Central memory CD8-positive, alpha-beta T cell (primary cell): ENCODE measurements around the gene PSMD9.
"Not testable (repeated sequence)": the region's sequence is repeated elsewhere in the genome, so short reads cannot be mapped to it uniquely, and the experiment has no call there.

Experiments used
- ATAC-seq: fragments of 150-1000 bp; cut with Tn5 transposase; replicated peaks from 2 replicates; pipeline ENCODE4 v1.10.0; 2022; ENCODE audit warnings: mild to moderate bottlenecking, moderate FRiP score, moderate number of reproducible peaks; ENCODE audit not compliant: poor library complexity, severe bottlenecking; ENCODE audit errors: extremely low read depth
- DNase-seq, 2 donors: peaks; one replicate each; pipeline ENCODE4 v3.0.0; 2021; ENCODE audit warnings: low spot score in 2 of 2
- H3K27ac Mint-ChIP-seq: one replicate; pipeline ENCODE4 v1.8.0; 2022; ENCODE audit warnings: low read depth, mild to moderate bottlenecking, moderate library complexity, mixed read lengths
- H3K27me3 Mint-ChIP-seq: one replicate; pipeline ENCODE4 v1.8.0; 2022; ENCODE audit warnings: mixed read lengths
- H3K36me3 Mint-ChIP-seq: one replicate; pipeline ENCODE4 v1.8.0; 2022; ENCODE audit warnings: mild to moderate bottlenecking, moderate library complexity, mixed read lengths; ENCODE audit not compliant: insufficient read depth
- H3K4me1 Mint-ChIP-seq: one replicate; pipeline ENCODE4 v1.8.0; 2022; ENCODE audit warnings: mixed read lengths
- H3K4me3 Mint-ChIP-seq: one replicate; pipeline ENCODE4 v1.8.0; 2022; ENCODE audit warnings: mild to moderate bottlenecking, moderate library complexity, mixed read lengths
- H3K9me3 Mint-ChIP-seq: one replicate; pipeline ENCODE4 v1.8.0; 2022; ENCODE audit warnings: mixed read lengths

Gene PSMD9, protein sequence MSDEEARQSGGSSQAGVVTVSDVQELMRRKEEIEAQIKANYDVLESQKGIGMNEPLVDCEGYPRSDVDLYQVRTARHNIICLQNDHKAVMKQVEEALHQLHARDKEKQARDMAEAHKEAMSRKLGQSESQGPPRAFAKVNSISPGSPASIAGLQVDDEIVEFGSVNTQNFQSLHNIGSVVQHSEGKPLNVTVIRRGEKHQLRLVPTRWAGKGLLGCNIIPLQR

DNA sequence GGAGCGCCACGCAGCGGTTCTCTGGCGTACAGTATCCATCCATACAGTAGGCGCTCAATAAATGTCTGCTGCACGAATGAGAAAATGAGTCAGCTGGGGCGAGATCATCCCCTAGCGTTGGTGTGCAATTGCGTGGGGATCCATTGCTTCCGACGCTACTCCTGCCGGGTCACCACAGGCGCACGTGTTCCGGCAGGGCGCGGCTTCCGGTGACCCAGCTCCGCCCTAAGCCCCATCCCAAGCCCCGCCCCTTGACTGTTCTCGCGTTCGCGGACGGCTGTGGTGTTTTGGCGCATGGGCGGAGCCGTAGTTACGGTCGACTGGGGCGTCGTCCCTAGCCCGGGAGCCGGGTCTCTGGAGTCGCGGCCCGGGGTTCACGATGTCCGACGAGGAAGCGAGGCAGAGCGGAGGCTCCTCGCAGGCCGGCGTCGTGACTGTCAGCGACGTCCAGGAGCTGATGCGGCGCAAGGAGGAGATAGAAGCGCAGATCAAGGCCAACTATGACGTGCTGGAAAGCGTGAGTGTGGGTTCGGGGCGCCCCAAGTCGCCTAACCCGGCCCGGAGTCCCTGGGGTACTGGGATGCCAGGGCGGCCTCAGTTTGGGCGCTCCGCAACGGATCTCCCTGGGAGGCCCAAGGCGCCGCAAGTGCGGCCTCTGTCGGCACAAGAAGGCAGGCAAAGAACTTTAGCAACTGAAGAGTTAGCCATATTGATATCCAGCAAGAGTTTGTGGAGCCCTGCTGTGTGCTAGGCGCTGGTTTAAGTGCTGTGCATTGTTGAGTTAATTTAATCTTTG is at the start of gene PSMD9:
Gene PSMD9, plus strand, starts transcription at position 313 of the 796 bp plus-strand sequence. Its CDS starts 67 bp downstream, at position 380.
- Mint-ChIP-seq H3K9me3 (no peaks in the 10 kb centered on the region), H3K27ac (peak within 1 kb of the TSS; percentile 96), H3K36me3 (peaks cover 20% of the 10 kb centered on the region), H3K27me3 (no peaks in the 10 kb centered on the region), H3K4me3 (peak within 1 kb of the TSS; percentile 87), H3K4me1 (peaks cover 29% of the 10 kb centered on the region)
- peak; percentile 97 for DNase-seq
- ATAC-seq, result peak; percentile 95

DNA sequence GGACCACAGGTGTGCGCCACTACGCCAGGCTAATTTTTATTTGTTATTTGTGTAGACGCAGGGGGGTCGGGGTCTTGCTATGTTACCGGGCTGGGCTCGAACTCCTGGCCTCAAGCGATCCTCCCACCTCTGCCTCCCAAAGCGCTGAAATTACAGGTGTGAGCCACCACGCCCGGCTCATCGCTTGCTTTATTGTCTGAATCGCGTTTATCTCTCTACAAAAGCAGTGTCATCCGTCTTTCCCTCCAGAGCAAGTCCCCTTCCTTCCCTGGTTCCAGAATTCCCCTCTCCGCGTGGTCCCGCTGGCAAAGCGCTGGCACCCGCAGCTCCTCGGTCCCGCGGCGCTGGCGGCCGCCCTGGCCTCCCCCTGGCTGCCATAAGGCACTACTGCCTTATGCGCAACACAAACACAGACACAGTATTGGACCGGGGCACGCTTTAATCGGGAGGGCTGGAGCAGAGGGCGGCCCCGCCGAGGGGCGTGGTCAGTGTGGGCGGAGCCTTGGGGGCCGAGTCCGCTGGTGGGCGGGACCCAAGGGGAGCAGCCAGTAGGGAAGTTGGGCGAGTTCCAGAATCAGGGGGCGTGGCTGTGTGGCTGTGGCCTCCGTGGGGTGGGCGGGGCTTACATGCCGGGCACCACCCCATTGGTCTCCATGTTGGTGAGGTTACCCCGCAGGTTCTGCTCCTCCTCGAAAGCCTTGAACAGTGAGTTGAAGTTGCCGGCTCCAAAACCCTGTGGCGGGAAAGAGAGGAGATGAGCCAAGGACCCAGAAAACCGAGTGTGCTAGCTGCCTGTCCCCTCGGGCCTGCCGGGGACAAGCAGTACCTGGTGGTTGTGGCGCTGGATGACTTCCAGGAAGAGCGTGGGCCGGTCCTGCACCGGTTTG is 49.2 kb upstream of the PSMD9 start:
- H3K4me1 Mint-ChIP-seq, result peaks cover 15% of the 10 kb centered on the region
- peak; percentile 96 for ATAC-seq
- peaks cover 4% of the 10 kb centered on the region for H3K36me3 Mint-ChIP-seq
- H3K27me3 Mint-ChIP-seq, result no peaks in the 10 kb centered on the region
- DNase-seq, result peak; percentile 99
- H3K27ac Mint-ChIP-seq, result peak overlapping the region; percentile 62
- H3K4me3 Mint-ChIP-seq, result peak overlapping the region; percentile 96
- no peaks in the 10 kb centered on the region for H3K9me3 Mint-ChIP-seq

GRCh38 chr12:121839993-121840761 is 48.4 kb upstream of the PSMD9 start:
- Mint-ChIP-seq H3K4me3 (peak overlapping the region; percentile 96), H3K9me3 (no peaks in the 10 kb centered on the region), H3K36me3 (peaks cover 4% of the 10 kb centered on the region), H3K27ac (peak overlapping the region; percentile 62), H3K27me3 (no peaks in the 10 kb centered on the region), H3K4me1 (peaks cover 15% of the 10 kb centered on the region)
- ATAC-seq, result no peak
- DNase-seq, result no peak

DNA sequence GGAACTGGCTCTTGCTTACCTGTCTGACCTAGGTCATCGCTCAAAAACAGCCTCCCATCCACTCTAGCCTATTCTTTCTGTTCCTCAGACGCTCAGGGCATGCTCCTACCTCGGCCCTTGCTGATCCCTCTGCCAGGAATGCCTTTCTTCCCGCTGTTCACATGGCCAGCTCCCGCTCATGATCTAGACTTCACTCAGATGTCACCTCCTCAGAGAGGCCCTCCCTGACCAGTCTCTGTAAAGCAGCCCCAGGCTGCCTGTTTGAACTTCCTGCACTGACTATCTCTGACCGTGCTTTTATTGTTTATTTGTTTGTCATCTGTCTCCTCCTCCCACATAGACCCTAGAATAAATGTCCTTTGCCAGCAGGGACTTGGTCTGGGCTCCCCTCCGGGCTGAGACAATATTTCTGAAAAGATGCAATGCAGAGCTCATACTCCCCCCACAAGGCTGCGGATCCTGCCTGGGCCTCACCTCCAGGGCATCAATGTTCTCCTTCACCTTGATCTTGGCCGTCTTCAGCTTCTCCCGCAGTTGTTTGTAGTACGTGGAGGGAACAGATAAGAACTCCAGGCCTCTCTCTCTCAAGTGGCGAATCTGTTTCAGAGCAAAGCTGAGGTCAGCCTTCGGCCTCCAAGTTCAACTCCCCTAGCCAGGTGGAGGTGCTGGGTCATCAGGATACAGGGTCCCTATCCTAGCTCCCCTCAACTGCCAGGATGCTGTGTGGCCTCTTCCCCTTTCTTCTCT is 45.2 kb upstream of the PSMD9 start:
- no peaks in the 10 kb centered on the region for H3K27me3 Mint-ChIP-seq
- H3K9me3 Mint-ChIP-seq, result no peaks in the 10 kb centered on the region
- H3K36me3 Mint-ChIP-seq, result peaks cover 4% of the 10 kb centered on the region
- no peak for DNase-seq
- ATAC-seq, result no peak
- H3K27ac Mint-ChIP-seq, result no peak overlapping the region
- no peak overlapping the region for H3K4me3 Mint-ChIP-seq
- peaks cover 15% of the 10 kb centered on the region for H3K4me1 Mint-ChIP-seq

- Mint-ChIP-seq H3K4me3 (no peak overlapping the region), H3K27ac (no peak overlapping the region), H3K9me3 (no peaks in the 10 kb centered on the region), H3K36me3 (peaks cover 1% of the 10 kb centered on the region), H3K27me3 (no peaks in the 10 kb centered on the region), H3K4me1 (no peaks in the 10 kb centered on the region)
- ATAC-seq (no peak), DNase-seq (no peak)
Observed at GRCh38 chr12:121845701-121846100, 42.9 kb upstream of the PSMD9 start.

DNA sequence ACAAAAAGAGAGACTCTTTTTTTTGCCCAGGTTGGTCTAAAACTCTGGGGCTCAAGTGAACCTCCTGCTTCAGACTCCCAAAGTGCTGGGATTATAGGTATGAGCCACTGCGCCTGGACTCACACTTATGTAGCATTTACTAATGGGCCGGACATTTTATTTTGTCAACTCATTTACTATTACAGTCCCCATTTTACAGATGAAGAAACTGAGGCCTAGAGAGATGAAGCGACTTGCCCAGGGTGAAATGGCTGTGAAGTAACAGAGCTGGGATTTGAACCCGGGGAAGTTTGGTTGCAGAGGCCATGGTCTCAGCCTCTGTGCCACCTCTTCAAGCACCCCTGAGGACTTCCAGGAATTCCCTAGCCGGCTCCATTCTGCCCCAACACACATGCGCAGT is 39.4 kb upstream of the PSMD9 start:
- H3K9me3 Mint-ChIP-seq, result no peaks in the 10 kb centered on the region
- H3K4me3 Mint-ChIP-seq, result no peak overlapping the region
- no peaks in the 10 kb centered on the region for H3K27me3 Mint-ChIP-seq
- no peak for ATAC-seq
- no peak overlapping the region for H3K27ac Mint-ChIP-seq
- peaks cover 1% of the 10 kb centered on the region for H3K36me3 Mint-ChIP-seq
- no peaks in the 10 kb centered on the region for H3K4me1 Mint-ChIP-seq
- DNase-seq, result no peak

DNA sequence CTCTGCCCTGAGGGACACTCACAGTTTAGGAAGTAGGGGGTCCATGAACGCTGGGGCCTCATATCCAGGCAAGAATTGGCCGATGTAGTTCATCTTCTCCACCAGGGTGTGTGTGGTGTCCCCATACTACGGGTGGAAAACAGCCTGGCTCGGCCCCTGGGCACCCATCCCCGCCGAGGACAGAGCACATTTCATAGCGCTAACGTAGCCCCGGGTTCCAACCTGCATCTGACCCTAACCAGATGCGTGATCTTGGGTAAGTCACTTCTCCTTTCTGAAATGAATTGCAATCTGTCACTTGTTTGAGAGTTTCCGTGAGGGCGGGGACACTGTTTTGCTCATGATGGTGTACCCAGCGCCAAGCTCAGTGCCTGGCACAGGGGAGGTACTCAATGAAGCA is 38.9 kb upstream of the PSMD9 start:
- H3K4me3 Mint-ChIP-seq, result no peak overlapping the region
- DNase-seq (no peak), ATAC-seq (no peak)
- no peak overlapping the region for H3K27ac Mint-ChIP-seq
- no peaks in the 10 kb centered on the region for H3K9me3 Mint-ChIP-seq
- H3K36me3 Mint-ChIP-seq, result peaks cover 1% of the 10 kb centered on the region
- H3K27me3 Mint-ChIP-seq, result no peaks in the 10 kb centered on the region
- no peaks in the 10 kb centered on the region for H3K4me1 Mint-ChIP-seq

- not testable (repeated sequence) for H3K9me3 Mint-ChIP-seq, ATAC-seq, H3K27ac Mint-ChIP-seq, DNase-seq, H3K4me1 Mint-ChIP-seq, H3K36me3 Mint-ChIP-seq, H3K4me3 Mint-ChIP-seq, H3K27me3 Mint-ChIP-seq
Observed at GRCh38 chr12:121852392-121852791, 36.2 kb upstream of the PSMD9 start.

DNA sequence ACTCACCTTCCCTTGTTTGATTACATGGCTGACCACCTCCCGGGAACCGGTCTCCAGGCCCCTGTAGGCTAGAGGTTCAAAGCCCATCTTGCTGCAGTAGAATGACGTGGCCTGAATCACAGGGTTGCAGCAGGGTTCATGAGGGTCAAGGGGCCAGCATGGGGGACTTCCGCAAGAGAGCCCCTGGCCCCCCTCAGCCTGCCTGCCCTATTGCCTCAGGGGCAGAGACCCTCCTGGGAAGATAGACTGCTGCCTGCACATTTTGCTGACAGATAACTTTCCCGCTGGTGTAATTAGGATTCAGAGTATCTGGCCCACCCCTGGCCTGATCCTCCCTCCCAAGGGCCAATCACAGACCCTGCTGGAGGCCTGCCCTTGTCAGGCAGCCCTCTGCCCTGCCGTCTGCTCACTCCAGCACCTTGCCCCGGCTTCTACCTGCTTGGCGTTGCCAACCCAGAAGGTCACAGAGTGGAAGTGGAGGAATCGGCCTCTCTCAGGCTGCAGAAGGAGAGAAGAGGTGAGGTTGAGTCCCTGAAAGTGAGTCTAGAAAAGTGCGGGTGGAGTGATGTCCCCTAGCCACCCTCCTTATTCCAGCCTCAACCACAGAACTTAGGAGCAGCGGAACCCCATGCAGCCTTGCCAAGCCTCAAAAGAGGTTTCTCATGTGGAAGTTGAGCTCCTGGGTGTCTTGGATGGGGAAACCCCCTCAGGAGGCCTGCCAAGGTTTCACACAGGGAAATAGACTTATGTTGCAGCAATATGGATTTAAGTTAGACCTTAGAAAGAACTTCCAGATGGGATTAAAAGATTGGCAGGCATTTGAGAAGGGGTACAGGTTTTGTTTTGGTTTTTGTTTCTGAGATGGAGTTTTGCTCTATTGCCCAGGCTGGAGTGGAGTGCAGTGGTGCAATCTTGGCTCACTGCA is 31.0 kb upstream of the PSMD9 start:
- no peak overlapping the region for H3K4me3 Mint-ChIP-seq
- no peaks in the 10 kb centered on the region for H3K4me1 Mint-ChIP-seq
- DNase-seq (no peak), ATAC-seq (no peak)
- no peaks in the 10 kb centered on the region for H3K27me3 Mint-ChIP-seq
- H3K36me3 Mint-ChIP-seq, result no peaks in the 10 kb centered on the region
- H3K27ac Mint-ChIP-seq, result no peak overlapping the region
- H3K9me3 Mint-ChIP-seq, result no peaks in the 10 kb centered on the region

GRCh38 chr12:121858318-121858661 is 30.3 kb upstream of the PSMD9 start:
- Mint-ChIP-seq H3K27ac (no peak overlapping the region), H3K27me3 (no peaks in the 10 kb centered on the region), H3K9me3 (no peaks in the 10 kb centered on the region), H3K4me3 (no peak overlapping the region), H3K36me3 (no peaks in the 10 kb centered on the region), H3K4me1 (no peaks in the 10 kb centered on the region)
- no peak for DNase-seq
- ATAC-seq, result no peak
